Liver (tissue), 9 donors: ENCODE data around the gene CATSPERZ. TPM values are rescaled to one million over a fixed set of nuclear protein-coding genes. Genes with fewer than 3 reads are reported as not detected.

ENCODE experiments used
- DNase-seq: peaks from one replicate; pipeline ENCODE4 v3.0.0-alpha.2; 2017; ENCODE audit warnings: low spot score
- H3K27ac ChIP-seq, 2 donors: one replicate each; pipeline ENCODE4 v1.7.0; 2013; ENCODE audit warnings: inconsistent platforms in 2 of 2, low read length in 2 of 2, control low read depth in 1 of 2, low read depth in 1 of 2, mild to moderate bottlenecking in 1 of 2
- H3K27me3 ChIP-seq, 4 donors: one replicate each; pipeline versions ENCODE4 v1.6.1 to v1.7.0; 2013; ENCODE audit warnings: low read length in 3 of 4, inconsistent platforms in 1 of 4, mild to moderate bottlenecking in 1 of 4, moderate library complexity in 1 of 4; ENCODE audit not compliant: control insufficient read depth in 4 of 4, insufficient read depth in 4 of 4
- H3K36me3 ChIP-seq, 4 donors: one replicate each; pipeline versions ENCODE4 v1.6.1 to v1.7.0; 2013; ENCODE audit warnings: low read length in 3 of 4, mild to moderate bottlenecking in 3 of 4, low read depth in 1 of 4, moderate library complexity in 1 of 4; ENCODE audit not compliant: control insufficient read depth in 4 of 4, insufficient read depth in 3 of 4
- H3K4me1 ChIP-seq, 4 donors: one replicate each; pipeline versions ENCODE4 v1.6.1 to v1.7.0; 2013; ENCODE audit warnings: low read length in 3 of 4, mild to moderate bottlenecking in 3 of 4, moderate library complexity in 1 of 4; ENCODE audit not compliant: control insufficient read depth in 4 of 4, insufficient read depth in 4 of 4
- H3K4me3 ChIP-seq, 3 donors: one replicate each; pipeline versions ENCODE4 v1.6.1 to v1.7.0; 2013; ENCODE audit warnings: low read length in 3 of 3, control low read depth in 1 of 3, low read depth in 1 of 3, mild to moderate bottlenecking in 1 of 3
- H3K9ac ChIP-seq, 2 donors: one replicate each; pipeline ENCODE4 v1.7.0; 2013; ENCODE audit warnings: low read length in 2 of 2, mild to moderate bottlenecking in 2 of 2, moderate library complexity in 2 of 2, control low read depth in 1 of 2, low read depth in 1 of 2
- H3K9me3 ChIP-seq, 4 donors: one replicate each; pipeline versions ENCODE4 v1.6.1 to v1.7.0; 2013; ENCODE audit warnings: low read length in 3 of 4; ENCODE audit not compliant: control insufficient read depth in 4 of 4
- ATF3 ChIP-seq: IDR thresholded peaks from 2 replicates; pipeline ENCODE4 v1.6.1; 2016; ENCODE audit warnings: antibody characterized with exemption
- CTCF ChIP-seq: fragments of 150-350 bp; IDR thresholded peaks from 2 replicates; pipeline ENCODE4 v1.5.1; 2017; ENCODE audit warnings: improper control_type of control experiment, low read depth, low read length; ENCODE audit not compliant: missing input control
- EGR1 ChIP-seq, 2 donors: IDR thresholded peaks; 2 replicates each; pipeline ENCODE4 v1.6.1; 2016 to 2018; ENCODE audit warnings: antibody characterized with exemption in 2 of 2, low read depth in 2 of 2
- FOXA2 ChIP-seq: IDR thresholded peaks from 2 replicates; pipeline ENCODE4 v1.6.1; 2016; ENCODE audit warnings: antibody characterized with exemption
- GABPA ChIP-seq, 2 donors: IDR thresholded peaks in 1 of 2; conservative IDR thresholded peaks in 1 of 2; 2 replicates each; pipeline ENCODE4 v1.6.1; 2016; ENCODE audit warnings: antibody characterized with exemption in 2 of 2, mild to moderate bottlenecking in 1 of 2, moderate library complexity in 1 of 2
- HNF4A ChIP-seq, 2 donors: conservative IDR thresholded peaks; 2 replicates each; pipeline ENCODE4 v1.6.1; 2016; ENCODE audit warnings: antibody characterized with exemption in 2 of 2, mild to moderate bottlenecking in 2 of 2
- JUND ChIP-seq, 2 donors: IDR thresholded peaks; 2 replicates each; pipeline ENCODE4 v1.6.1; 2016; ENCODE audit warnings: antibody characterized with exemption in 2 of 2
- MAX ChIP-seq: IDR thresholded peaks from 2 replicates; pipeline ENCODE4 v1.6.1; 2016; ENCODE audit warnings: antibody characterized with exemption
- NR2F2 ChIP-seq: IDR thresholded peaks from 2 replicates; pipeline ENCODE4 v1.6.1; 2016; ENCODE audit warnings: antibody characterized with exemption
- RAD21 ChIP-seq, 2 donors: IDR thresholded peaks; 2 replicates each; pipeline ENCODE4 v1.6.1; 2016; ENCODE audit warnings: antibody characterized with exemption in 2 of 2, mild to moderate bottlenecking in 2 of 2
- REST ChIP-seq: IDR thresholded peaks from 2 replicates; pipeline ENCODE4 v1.6.1; 2016; ENCODE audit warnings: antibody characterized with exemption, mild to moderate bottlenecking
- RXRA ChIP-seq, 2 donors: IDR thresholded peaks; 2 replicates each; pipeline ENCODE4 v1.6.1; 2017 to 2018; ENCODE audit warnings: antibody characterized with exemption in 2 of 2, mild to moderate bottlenecking in 1 of 2
- SP1 ChIP-seq: IDR thresholded peaks from 2 replicates; pipeline ENCODE4 v1.6.1; 2018; ENCODE audit warnings: antibody characterized with exemption, mild to moderate bottlenecking
- TAF1 ChIP-seq: conservative IDR thresholded peaks from 2 replicates; pipeline ENCODE4 v1.6.1; 2016; ENCODE audit warnings: antibody characterized with exemption, mild to moderate bottlenecking
- YY1 ChIP-seq: IDR thresholded peaks from 2 replicates; pipeline ENCODE4 v1.6.1; 2016; ENCODE audit warnings: antibody characterized with exemption, mild to moderate bottlenecking
- ZBTB33 ChIP-seq: IDR thresholded peaks from 2 replicates; pipeline ENCODE4 v1.6.1; 2016; ENCODE audit warnings: antibody characterized with exemption
- WGBS: extraction: QIAGEN DNeasy Blood & Tissue Kit; methylation state at CpG from one replicate; pipeline ENCODE4 v1.1.7; 2013; 5-methylcytosine and 5-hydroxymethylcytosine counted together
- polyA plus RNA-seq, 2 donors: library from polyadenylated mRNA; stranded (reverse) in 1 of 2; unstranded in 1 of 2; fragments of 200-250 nt in 1 of 2; fragments of >200 nt in 1 of 2; fragmentation: Nextera tagmentation in 1 of 2; extraction: Ambion mirVana in 1 of 2; gene quantifications; one replicate each; pipeline versions ENCODE4 v1.2.1 to v1.2.3, GENCODE V29; 2013 to 2015
- total RNA-seq, 2 donors: library from RNA; depleted of rRNA; stranded (reverse); fragments of >200 nt; gene quantifications; one replicate each; pipeline ENCODE4 v1.2.3, GENCODE V29; 2014
- donor health status: healthy.
- donor health status: healthy.
- donor health status: healthy.
- donor health status: healthy.
- donor health status: healthy.

Gene CATSPERZ
- total and polyA plus RNA-seq, 4 donors = 0.42 TPM; not detected in 3

GRCh38 chr11:64340671-64341335 is 40.6 kb downstream of the CATSPERZ start:
- Histone ChIP-seq H3K9ac (no peak overlapping the region), H3K4me3 (peak overlapping the region in 1 of 3 donors; percentile 21), H3K4me1 (peaks cover 0 to 12% (median 7%) of the 10 kb centered on the region in 4 donors), H3K27me3 (no peaks in the 10 kb centered on the region), H3K36me3 (no peaks in the 10 kb centered on the region), H3K27ac (peak overlapping the region; percentile 18 to 61), H3K9me3 (no peaks in the 10 kb centered on the region)
- peak; percentile 82 for DNase-seq
- TF ChIP-seq CTCF (no peak), NR2F2 (no peak), GABPA (IDR thresholded peaks at IDR 0.05 in 1 of 2, conservative IDR thresholded peaks at IDR 0.05 in 1 of 2) (no peak), REST (no peak), RXRA (IDR thresholded peaks at IDR 0.05) (no peak), SP1 (no peak), JUND (IDR thresholded peaks at IDR 0.05) (no peak), ZBTB33 (no peak), TAF1 (no peak), ATF3 (no peak), YY1 (no peak), EGR1 (IDR thresholded peaks at IDR 0.05; ENCODE audit: low read depth in 2 of 2) (no peak), HNF4A (conservative IDR thresholded peaks at IDR 0.05) (no peak), MAX (no peak), FOXA2 (no peak), RAD21 (IDR thresholded peaks at IDR 0.05) (no peak)
- WGBS = 46% methylated on average over 33 of the region's 33 CpGs
